ENCODE results near the gene SLC25A18. TPM values are rescaled to one million over a fixed set of nuclear protein-coding genes. Genes with fewer than 3 reads are reported as not detected.

SLC25A18 gene
- total RNA-seq, 4 donors from 2014 or later, result 0.93 to 5.3 (median 1.5) TPM

- Histone ChIP-seq H3K27ac (no peak overlapping the region), H3K36me3 (no peaks in the 10 kb centered on the region), H3K27me3 (peaks cover 8% of the 10 kb centered on the region), H3K9me3 (no peaks in the 10 kb centered on the region), H3K4me1 (peaks cover 7 to 21% (median 9%) of the 10 kb centered on the region in 3 donors), H3K4me3 (no peak overlapping the region)
- 81% methylated on average over 4 of the region's 6 CpGs; no CpG with 5 or more reads in 1 of the 2 donors for WGBS, 2 donors (ENCODE audit: low coverage in 1 of 2)
- TF ChIP-seq POLR2A (IDR thresholded peaks at IDR 0.05) (no peak), POLR2AphosphoS5 (IDR thresholded peaks at IDR 0.05) (no peak), EP300 (IDR thresholded peaks at IDR 0.05) (no peak), CTCF (IDR thresholded peaks at IDR 0.05) (no peak)
- ATAC-seq, result no peak
Observed at GRCh38 chr22:17576470-17576869, 13.2 kb downstream of the SLC25A18 start.

DNA sequence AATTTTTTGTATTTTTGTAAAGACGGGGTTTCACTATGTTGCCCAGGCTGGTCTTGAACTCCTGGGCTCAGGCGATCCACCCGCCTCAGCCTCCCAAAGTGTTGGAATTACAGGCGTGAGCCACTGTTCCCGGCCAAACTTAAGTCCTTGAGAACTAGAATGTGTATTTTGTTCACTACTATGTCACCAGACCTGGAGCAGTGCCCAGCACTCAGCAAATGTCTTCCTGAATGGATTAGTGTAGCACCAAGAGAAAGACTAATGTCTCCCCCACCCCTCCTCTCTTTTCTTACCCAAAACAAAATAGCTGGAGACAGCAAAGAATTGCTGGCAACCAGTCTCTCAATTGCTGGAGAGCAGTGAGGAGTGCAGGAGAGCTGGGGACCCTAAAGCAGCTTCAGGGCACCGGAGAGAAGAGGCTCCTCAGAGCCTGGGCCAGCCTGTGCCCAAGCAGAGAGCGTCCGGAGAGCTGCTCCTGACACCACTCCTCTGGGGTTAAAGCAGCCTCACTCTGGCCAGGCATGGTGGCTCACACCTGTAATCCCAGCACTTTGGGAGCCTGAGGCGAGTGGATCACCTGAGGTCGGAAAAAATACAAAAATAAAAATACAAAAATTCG is 14.9 kb downstream of the SLC25A18 start:
- Histone ChIP-seq H3K36me3 (no peaks in the 10 kb centered on the region), H3K27ac (peak overlapping the region in 3 of 4 donors; percentile 34 to 70 (median 56)), H3K9me3 (no peaks in the 10 kb centered on the region), H3K27me3 (peaks cover 8% of the 10 kb centered on the region), H3K4me3 (no peak overlapping the region), H3K4me1 (peaks cover 0 to 11% (median 0%) of the 10 kb centered on the region in 3 donors)
- 48 to 58% methylated on average over 4 to 5 of the region's 11 CpGs for WGBS, 2 donors (ENCODE audit: low coverage in 1 of 2)
- peak; percentile 77 for ATAC-seq
- TF ChIP-seq EP300 (IDR thresholded peaks at IDR 0.05) (no peak), POLR2AphosphoS5 (IDR thresholded peaks at IDR 0.05) (peak; percentile 51), POLR2A (IDR thresholded peaks at IDR 0.05) (no peak), CTCF (IDR thresholded peaks at IDR 0.05) (no peak)

DNA sequence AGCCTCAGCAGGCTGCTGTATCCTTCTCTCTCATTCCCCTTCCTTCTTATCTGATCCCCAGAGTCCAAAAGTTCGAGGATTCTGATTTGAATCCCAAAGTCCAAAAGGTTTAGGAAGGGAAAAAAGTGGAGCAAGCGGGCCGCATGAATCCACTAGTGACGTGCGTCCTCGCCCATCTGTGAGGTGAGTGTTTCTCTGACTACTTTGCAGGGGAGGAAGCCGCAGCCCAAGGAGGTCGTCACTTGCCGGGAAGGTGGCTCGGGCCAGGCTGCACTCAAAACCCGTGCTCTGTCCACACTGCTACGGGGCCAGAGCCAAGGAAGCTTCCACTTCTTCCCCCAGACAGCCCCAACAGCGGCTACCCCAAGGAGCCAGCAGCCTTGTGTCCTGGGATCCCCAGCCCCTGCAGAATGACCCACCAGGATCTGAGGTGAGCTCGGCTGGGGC is 16.3 kb downstream of the SLC25A18 start:
- H3K4me3 ChIP-seq, result no peak overlapping the region
- WGBS, 2 donors (ENCODE audit: low coverage in 1 of 2), result 92% methylated on average over 4 of the region's 14 CpGs; no CpG with 5 or more reads in 1 of the 2 donors
- H3K27ac ChIP-seq, result no peak overlapping the region
- no peaks in the 10 kb centered on the region for H3K36me3 ChIP-seq
- peaks cover 8% of the 10 kb centered on the region for H3K27me3 ChIP-seq
- no peaks in the 10 kb centered on the region for H3K9me3 ChIP-seq
- ATAC-seq, result no peak
- TF ChIP-seq POLR2AphosphoS5 (IDR thresholded peaks at IDR 0.05) (no peak), CTCF (IDR thresholded peaks at IDR 0.05) (no peak), EP300 (IDR thresholded peaks at IDR 0.05) (no peak), POLR2A (IDR thresholded peaks at IDR 0.05) (no peak)
- H3K4me1 ChIP-seq, result peaks cover 0 to 11% (median 0%) of the 10 kb centered on the region in 3 donors

- Histone ChIP-seq H3K4me3 (no peak overlapping the region), H3K9me3 (no peaks in the 10 kb centered on the region), H3K36me3 (no peaks in the 10 kb centered on the region), H3K27ac (no peak overlapping the region), H3K27me3 (peaks cover 8% of the 10 kb centered on the region), H3K4me1 (peaks cover 0 to 11% (median 0%) of the 10 kb centered on the region in 3 donors)
- no peak for ATAC-seq
- TF ChIP-seq CTCF (IDR thresholded peaks at IDR 0.05), result no peak
- no peak for TF ChIP-seq POLR2AphosphoS5 (IDR thresholded peaks at IDR 0.05)
- no peak for TF ChIP-seq EP300 (IDR thresholded peaks at IDR 0.05)
- TF ChIP-seq POLR2A (IDR thresholded peaks at IDR 0.05), result no peak
- WGBS, 2 donors (ENCODE audit: low coverage in 1 of 2), result 50 to 51% methylated on average over 2 to 7 of the region's 15 CpGs
Observed at GRCh38 chr22:17580441-17581031, 17.2 kb downstream of the SLC25A18 start.

GRCh38 chr22:17581056-17581455 is 17.8 kb downstream of the SLC25A18 start:
- no peak for ATAC-seq
- TF ChIP-seq EP300 (IDR thresholded peaks at IDR 0.05), result no peak
- no peak for TF ChIP-seq POLR2A (IDR thresholded peaks at IDR 0.05)
- TF ChIP-seq POLR2AphosphoS5 (IDR thresholded peaks at IDR 0.05), result no peak
- no peak for TF ChIP-seq CTCF (IDR thresholded peaks at IDR 0.05)
- Histone ChIP-seq H3K27me3 (peaks cover 8% of the 10 kb centered on the region), H3K36me3 (no peaks in the 10 kb centered on the region), H3K27ac (no peak overlapping the region), H3K4me1 (peaks cover 0 to 11% (median 0%) of the 10 kb centered on the region in 3 donors), H3K9me3 (no peaks in the 10 kb centered on the region), H3K4me3 (no peak overlapping the region)
- WGBS, 2 donors (ENCODE audit: low coverage in 1 of 2), result 20 to 52% methylated on average over 2 to 3 of the region's 21 CpGs
